GM12878 (cell line): ENCODE results near the gene ARL4D. TPM values are rescaled to one million over a fixed set of nuclear protein-coding genes. Genes with fewer than 3 reads are reported as not detected.

Source experiments
- ATAC-seq: fragments of 200-7000 bp; cut with Tn5 transposase; 3 replicates; pipeline ENCODE4 v1.9.1; 2020; ENCODE audit warnings: mild to moderate bottlenecking, moderate library complexity
- BruUV-seq: library from RNA; stranded (reverse); fragments of 400-500 nt; replicated peaks from 2 replicates; lab custom pipeline; 2021; lab: Mats Ljungman, UMichigan
- CTCF ChIA-PET: fragments of 300-600 bp; sonication (Branson Sonifier 250); formaldehyde crosslinking; extraction: SDS; loops from one replicate; lab custom pipeline; 2021; ENCODE audit warnings: inconsistent platforms; lab: Yijun Ruan, JAX
- POLR2A ChIA-PET: fragments of 350-600 bp; formaldehyde crosslinking; extraction: SDS; loops from one replicate; lab custom pipeline; 2021; ENCODE audit warnings: inconsistent platforms; lab: Charles Lee
- RAD21 ChIA-PET: fragments of 300-600 bp; sonication (Branson Sonifier 250); formaldehyde crosslinking; loops from one replicate; lab custom pipeline; 2023; ENCODE audit warnings: antibody characterized with exemption; ENCODE audit not compliant: unreplicated experiment; lab: Charles Lee
- SMC1A ChIA-PET: fragments of 300-600 bp; sonication (Branson Sonifier 250); formaldehyde crosslinking; loops from one replicate; lab custom pipeline; 2023; ENCODE audit not compliant: unreplicated experiment, uncharacterized antibody; lab: Charles Lee
- DNase-seq: peaks from one replicate; pipeline ENCODE4 v3.0.0-alpha.2; 2011; ENCODE audit warnings: low read depth, low spot score
- FAIRE-seq: peaks from 3 replicates; lab custom pipeline; 2011; peaks lifted over from hg19 to GRCh38; lab: Jason Lieb, UNC
- H2AFZ ChIP-seq: 2 replicates; pipeline ENCODE4 v1.6.0; 2011; ENCODE audit warnings: low read depth, low read length, control low read depth; ENCODE audit not compliant: control insufficient read depth
- H3K27ac ChIP-seq: 2 replicates; pipeline ENCODE4 v1.5.1; 2011; ENCODE audit warnings: control low read depth; ENCODE audit not compliant: control insufficient read depth, insufficient read depth
- H3K27me3 ChIP-seq, 2 experiments: replicated peaks in 1 of 2; 2 replicates each; pipeline versions ENCODE4 v1.6.0 to v1.6.1; 2011; ENCODE audit warnings: low read length in 1 of 2; ENCODE audit not compliant: control insufficient read depth in 2 of 2, insufficient read depth in 2 of 2
- H3K36me3 ChIP-seq, 2 experiments: 2 replicates each; pipeline ENCODE4 v1.5.1; 2011; ENCODE audit warnings: low read length in 1 of 2; ENCODE audit not compliant: control insufficient read depth in 2 of 2, insufficient read depth in 2 of 2
- H3K4me1 ChIP-seq: 2 replicates; pipeline ENCODE4 v1.6.1; 2011; ENCODE audit warnings: mild to moderate bottlenecking, low read length, moderate library complexity, mixed read lengths; ENCODE audit not compliant: control insufficient read depth, insufficient read depth
- H3K4me2 ChIP-seq: 2 replicates; pipeline ENCODE4 v1.6.0; 2011; ENCODE audit warnings: control low read depth; ENCODE audit not compliant: control insufficient read depth, insufficient read depth
- H3K4me3 ChIP-seq: fragments of 200-600 bp; sonication (generic); 2 replicates; pipeline ENCODE4 v1.5.1; 2016
- H3K79me2 ChIP-seq: 2 replicates; pipeline ENCODE4 v1.6.0; 2011; ENCODE audit warnings: low read length; ENCODE audit not compliant: control insufficient read depth, insufficient read depth
- H3K9ac ChIP-seq: 2 replicates; pipeline ENCODE4 v1.8.0; 2011; ENCODE audit warnings: low read length, control low read depth, mixed read lengths; ENCODE audit not compliant: control insufficient read depth, insufficient read depth
- H3K9me3 ChIP-seq: replicated peaks from 3 replicates; pipeline ENCODE4 v1.5.1; 2011; ENCODE audit warnings: mild to moderate bottlenecking, low read length; ENCODE audit not compliant: control insufficient read depth, insufficient read depth
- H4K20me1 ChIP-seq: 2 replicates; pipeline ENCODE4 v1.6.0; 2011; ENCODE audit not compliant: control insufficient read depth, insufficient read depth
- ATF7 ChIP-seq: fragments of 450-650 bp; IDR thresholded peaks from 2 replicates; pipeline ENCODE4 v1.6.1; 2016; ENCODE audit warnings: low read depth, mild to moderate bottlenecking
- E2F8 ChIP-seq: fragments of 450-650 bp; IDR thresholded peaks from 2 replicates; pipeline ENCODE4 v1.6.1; 2018; ENCODE audit warnings: mild to moderate bottlenecking, low read depth, moderate library complexity; ENCODE audit not compliant: partially characterized antibody
- FOS ChIP-seq: IDR thresholded peaks from 3 replicates; pipeline ENCODE4 v1.6.1; 2011; ENCODE audit warnings: borderline replicate concordance; ENCODE audit not compliant: insufficient read length; ENCODE audit errors: extremely low read depth
- FOXK2 ChIP-seq: fragments of 450-650 bp; IDR thresholded peaks from 2 replicates; pipeline ENCODE4 v1.6.1; 2017; ENCODE audit warnings: mild to moderate bottlenecking, moderate library complexity
- HDAC2 ChIP-seq: fragments of 200-600 bp; sonication (generic); IDR thresholded peaks from 2 replicates; pipeline ENCODE4 v1.6.1; 2017
- MEF2B ChIP-seq: fragments of 450-650 bp; IDR thresholded peaks from 2 replicates; pipeline ENCODE4 v1.6.1; 2018; ENCODE audit warnings: mild to moderate bottlenecking, moderate library complexity; ENCODE audit not compliant: partially characterized antibody, poor library complexity, severe bottlenecking
- MTA3 ChIP-seq: IDR thresholded peaks from 2 replicates; pipeline ENCODE4 v1.6.1; 2012; ENCODE audit warnings: low read length, inconsistent platforms, borderline replicate concordance
- PKNOX1 ChIP-seq: fragments of 450-650 bp; IDR thresholded peaks from 2 replicates; pipeline ENCODE4 v1.6.1; 2016; ENCODE audit warnings: mild to moderate bottlenecking
- POLR2A ChIP-seq: IDR thresholded peaks from 2 replicates; pipeline ENCODE4 v1.6.1; 2011; ENCODE audit warnings: low read depth, mild to moderate bottlenecking, low read length
- PRDM15 ChIP-seq: fragments of 450-650 bp; formaldehyde crosslinking; IDR thresholded peaks from 2 replicates; pipeline ENCODE4 v1.4.0; 2020; ENCODE audit warnings: mild to moderate bottlenecking, moderate library complexity
- TBL1XR1 ChIP-seq: IDR thresholded peaks from 2 replicates; pipeline ENCODE4 v1.6.1; 2012; ENCODE audit warnings: low read depth, low read length, improper control_type of control experiment
- ZNF622 ChIP-seq: fragments of 450-650 bp; IDR thresholded peaks from 2 replicates; pipeline ENCODE4 v1.6.1; 2017; ENCODE audit warnings: mild to moderate bottlenecking, inconsistent platforms
- WGBS: methylation state at CpG from one replicate; pipeline ENCODE4 v1.1.6; 2016; ENCODE audit warnings: low lambda C conversion rate; ENCODE audit not compliant: insufficient replicate concordance, insufficient coverage; ENCODE audit errors: missing lambda C conversion rate; 5-methylcytosine and 5-hydroxymethylcytosine counted together
- in situ Hi-C: fragments of 300-500 bp; cut with MboI; formaldehyde crosslinking; loops from 9 replicates; pipeline ENCODE4 v1.14.3; 2018; ENCODE audit warnings: mixed read lengths
- intact Hi-C: fragments of 100-400 bp; cut with micrococcal nuclease; formaldehyde crosslinking; loops from one replicate; pipeline ENCODE4 v1.14.2; 2022; ENCODE audit not compliant: unreplicated experiment
- polyA plus RNA-seq, 11 experiments: library from polyadenylated mRNA; depleted of rRNA in 4 of 11; unstranded in 6 of 11; stranded (reverse) in 5 of 11; fragments of >200 nt; fragmentation: Nextera tagmentation in 4 of 11; fragmentation: Illumina TruSeq in 1 of 11; extraction: Ambion mirVana in 4 of 11; extraction: Trizol in 1 of 11; gene quantifications; 1 replicate in 1 of 11; 2 replicates in 10 of 11; pipeline versions ENCODE4 v1.2.1 to v1.2.3, GENCODE V29; 2011 to 2016; ENCODE audit warnings: inconsistent platforms in 2 of 11, missing spikeins in 2 of 11, low read depth in 1 of 11
- total RNA-seq, 4 experiments: library from RNA; depleted of rRNA in 3 of 4; stranded (reverse); fragments of >200 nt in 3 of 4; fragmentation: Illumina TruSeq in 1 of 4; extraction: Trizol in 1 of 4; gene quantifications; 2 replicates each; pipeline versions ENCODE4 v1.2.1 to v1.2.3, GENCODE V29; 2013 to 2021
- TF ChIP-seq, protein P1 (sequence below): IDR thresholded peaks from 2 replicates; pipeline ENCODE4 v1.6.1; 2011; ENCODE audit warnings: low read depth, low read length, improper control_type of control experiment, borderline replicate concordance
- TF ChIP-seq, protein P2 (sequence below): fragments of 150-350 bp; IDR thresholded peaks from 2 replicates; pipeline ENCODE4 v1.6.1; 2016; ENCODE audit warnings: low read depth, low read length

Gene ARL4D
- total and polyA plus RNA-seq, 10 of the 15 experiments (the other 5 are each of a cell fraction or from before 2014, with no cell fraction given) = 0.10 to 1.5 (median 0.75) TPM

- no peak overlapping the region for H3K9ac ChIP-seq
- H3K36me3 ChIP-seq = no peaks in the 10 kb centered on the region
- POLR2A ChIA-PET = no interaction called here
- H3K9me3 ChIP-seq = peaks cover 15% of the 10 kb centered on the region
- no peak overlapping the region for H2AFZ ChIP-seq
- in situ Hi-C loops (no loop called here), intact Hi-C loops (no loop called here)
- ATAC-seq = no peak
- DNase-seq = no peak
- H3K4me3 ChIP-seq = no peak overlapping the region
- no peaks in the 10 kb centered on the region for H4K20me1 ChIP-seq
- TF ChIP-seq MEF2B (no peak), FOXK2 (no peak), POLR2A (no peak), PRDM15 (CRISPR knock-in tag) (no peak), PKNOX1 (no peak), ZNF622 (no peak), ATF7 (no peak), E2F8 (no peak), MTA3 (no peak), HDAC2 (no peak), FOS (no peak), TBL1XR1 (no peak)
- TF ChIP-seq, protein P1, sequence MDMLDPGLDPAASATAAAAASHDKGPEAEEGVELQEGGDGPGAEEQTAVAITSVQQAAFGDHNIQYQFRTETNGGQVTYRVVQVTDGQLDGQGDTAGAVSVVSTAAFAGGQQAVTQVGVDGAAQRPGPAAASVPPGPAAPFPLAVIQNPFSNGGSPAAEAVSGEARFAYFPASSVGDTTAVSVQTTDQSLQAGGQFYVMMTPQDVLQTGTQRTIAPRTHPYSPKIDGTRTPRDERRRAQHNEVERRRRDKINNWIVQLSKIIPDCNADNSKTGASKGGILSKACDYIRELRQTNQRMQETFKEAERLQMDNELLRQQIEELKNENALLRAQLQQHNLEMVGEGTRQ = no peak
- TF ChIP-seq, protein P2, sequence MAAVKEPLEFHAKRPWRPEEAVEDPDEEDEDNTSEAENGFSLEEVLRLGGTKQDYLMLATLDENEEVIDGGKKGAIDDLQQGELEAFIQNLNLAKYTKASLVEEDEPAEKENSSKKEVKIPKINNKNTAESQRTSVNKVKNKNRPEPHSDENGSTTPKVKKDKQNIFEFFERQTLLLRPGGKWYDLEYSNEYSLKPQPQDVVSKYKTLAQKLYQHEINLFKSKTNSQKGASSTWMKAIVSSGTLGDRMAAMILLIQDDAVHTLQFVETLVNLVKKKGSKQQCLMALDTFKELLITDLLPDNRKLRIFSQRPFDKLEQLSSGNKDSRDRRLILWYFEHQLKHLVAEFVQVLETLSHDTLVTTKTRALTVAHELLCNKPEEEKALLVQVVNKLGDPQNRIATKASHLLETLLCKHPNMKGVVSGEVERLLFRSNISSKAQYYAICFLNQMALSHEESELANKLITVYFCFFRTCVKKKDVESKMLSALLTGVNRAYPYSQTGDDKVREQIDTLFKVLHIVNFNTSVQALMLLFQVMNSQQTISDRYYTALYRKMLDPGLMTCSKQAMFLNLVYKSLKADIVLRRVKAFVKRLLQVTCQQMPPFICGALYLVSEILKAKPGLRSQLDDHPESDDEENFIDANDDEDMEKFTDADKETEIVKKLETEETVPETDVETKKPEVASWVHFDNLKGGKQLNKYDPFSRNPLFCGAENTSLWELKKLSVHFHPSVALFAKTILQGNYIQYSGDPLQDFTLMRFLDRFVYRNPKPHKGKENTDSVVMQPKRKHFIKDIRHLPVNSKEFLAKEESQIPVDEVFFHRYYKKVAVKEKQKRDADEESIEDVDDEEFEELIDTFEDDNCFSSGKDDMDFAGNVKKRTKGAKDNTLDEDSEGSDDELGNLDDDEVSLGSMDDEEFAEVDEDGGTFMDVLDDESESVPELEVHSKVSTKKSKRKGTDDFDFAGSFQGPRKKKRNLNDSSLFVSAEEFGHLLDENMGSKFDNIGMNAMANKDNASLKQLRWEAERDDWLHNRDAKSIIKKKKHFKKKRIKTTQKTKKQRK = no peak
- SMC1A ChIA-PET = no interaction called here
- H3K27ac ChIP-seq = no peak overlapping the region
- H3K27me3 ChIP-seq = no peaks in the 10 kb centered on the region
- BruUV-seq = no TSS peak
- CTCF ChIA-PET = no interaction called here
- 8% methylated on average over 3 of the region's 3 CpGs for WGBS
- H3K79me2 ChIP-seq = no peaks in the 10 kb centered on the region
- no peaks in the 10 kb centered on the region for H3K4me1 ChIP-seq
- RAD21 ChIA-PET = no interaction called here
- FAIRE-seq = no peak
- H3K4me2 ChIP-seq = no peak overlapping the region
These were observed 17.6 kb upstream of the ARL4D start for GRCh38 chr17:43381204-43381603.
